SU-DHL-6 (cell line): ENCODE measurements around the gene P2RX2.

ENCODE experiments used
- EZH2phosphoT487 ChIP-seq: fragments of 200-600 bp; sonication (generic), shearing (Covaris generic); conservative IDR thresholded peaks from 2 replicates; pipeline ENCODE4 v1.6.1; 2018; ENCODE audit warnings: mild to moderate bottlenecking, antibody characterized with exemption, low read length, moderate library complexity, mixed read lengths
- TF ChIP-seq, protein P1 (sequence below): fragments of 200-600 bp; sonication (generic); IDR thresholded peaks from one replicate; pipeline ENCODE4 v1.5.1; 2017; ENCODE audit warnings: antibody characterized with exemption, mild to moderate bottlenecking, low read length, moderate library complexity; ENCODE audit not compliant: insufficient read depth, poor library complexity, severe bottlenecking

DNA sequence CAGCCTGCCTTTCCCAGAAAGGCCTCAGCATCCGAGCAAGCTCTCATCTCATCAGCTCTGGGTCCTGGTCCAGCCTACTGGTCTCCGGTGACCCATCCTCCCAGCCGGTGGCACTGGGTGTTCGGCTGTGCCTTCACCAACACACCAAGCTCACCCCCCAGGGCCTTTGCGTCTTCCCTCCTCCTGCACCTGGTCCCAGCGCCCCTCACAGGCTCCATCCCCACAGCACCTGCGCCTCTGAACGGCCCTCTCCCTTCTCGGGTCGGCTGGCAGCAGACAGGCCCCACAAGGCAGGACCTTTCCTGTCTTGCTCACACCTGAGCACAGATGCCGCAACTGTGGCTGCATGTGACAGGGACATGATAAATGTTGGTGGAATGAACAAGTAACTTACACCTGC is 13.1 kb downstream of the P2RX2 start:
- TF ChIP-seq, protein P1, sequence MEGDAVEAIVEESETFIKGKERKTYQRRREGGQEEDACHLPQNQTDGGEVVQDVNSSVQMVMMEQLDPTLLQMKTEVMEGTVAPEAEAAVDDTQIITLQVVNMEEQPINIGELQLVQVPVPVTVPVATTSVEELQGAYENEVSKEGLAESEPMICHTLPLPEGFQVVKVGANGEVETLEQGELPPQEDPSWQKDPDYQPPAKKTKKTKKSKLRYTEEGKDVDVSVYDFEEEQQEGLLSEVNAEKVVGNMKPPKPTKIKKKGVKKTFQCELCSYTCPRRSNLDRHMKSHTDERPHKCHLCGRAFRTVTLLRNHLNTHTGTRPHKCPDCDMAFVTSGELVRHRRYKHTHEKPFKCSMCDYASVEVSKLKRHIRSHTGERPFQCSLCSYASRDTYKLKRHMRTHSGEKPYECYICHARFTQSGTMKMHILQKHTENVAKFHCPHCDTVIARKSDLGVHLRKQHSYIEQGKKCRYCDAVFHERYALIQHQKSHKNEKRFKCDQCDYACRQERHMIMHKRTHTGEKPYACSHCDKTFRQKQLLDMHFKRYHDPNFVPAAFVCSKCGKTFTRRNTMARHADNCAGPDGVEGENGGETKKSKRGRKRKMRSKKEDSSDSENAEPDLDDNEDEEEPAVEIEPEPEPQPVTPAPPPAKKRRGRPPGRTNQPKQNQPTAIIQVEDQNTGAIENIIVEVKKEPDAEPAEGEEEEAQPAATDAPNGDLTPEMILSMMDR, result no peak
- no peak for TF ChIP-seq EZH2phosphoT487
